ENCODE data around the gene EPHB2.

EPHB2 gene

DNA sequence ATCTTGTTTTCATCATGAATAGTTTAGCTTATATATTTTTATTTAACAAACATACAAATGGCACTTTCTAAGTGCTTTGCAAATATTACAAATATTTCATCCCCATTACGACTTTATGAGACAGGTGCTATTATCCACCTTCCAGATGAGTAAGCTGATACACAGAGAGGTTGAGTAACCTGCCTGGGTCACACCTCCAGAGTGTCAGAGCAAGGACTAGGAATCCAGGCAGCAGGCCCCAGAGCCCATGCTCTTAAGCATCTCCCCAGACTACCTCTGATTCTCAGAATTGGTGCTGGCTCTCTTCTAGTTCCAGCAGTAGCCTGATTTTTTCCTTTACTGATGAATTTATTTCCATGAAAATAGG is 40.0 kb downstream of the EPHB2 start:
- H3K79me1 ChIP-seq (ENCODE audit: low read depth, low read length): peaks cover 4% of the 10 kb centered on the region
- no peak overlapping the region for H3K27ac ChIP-seq (replicated peaks; ENCODE audit: low read length)
- H3K4me3 ChIP-seq (ENCODE audit: low read length in 2 of 2): no peak overlapping the region
- no peak overlapping the region for H3K23ac ChIP-seq (ENCODE audit: low read depth, low read length, poor library complexity)
- H3K14ac ChIP-seq (ENCODE audit: low read length): no peak overlapping the region
- H2BK15ac ChIP-seq (ENCODE audit: low read length): no peak overlapping the region
- no peak overlapping the region for H2BK120ac ChIP-seq (ENCODE audit: low read depth, low read length)
- no peak overlapping the region for H3K4ac ChIP-seq (ENCODE audit: low read length)
- H2AK5ac ChIP-seq (ENCODE audit: low read depth, low read length): no peak overlapping the region
- H3K9ac ChIP-seq (ENCODE audit: low read depth, low read length, poor library complexity): no peak overlapping the region
- WGBS, 2 donors (ENCODE audit: extremely low coverage in 2 of 2, insufficient read length in 2 of 2, insufficient replicate concordance in 1 of 2): no CpG with 5 or more reads among the region's 1 CpG
- H2BK5ac ChIP-seq (ENCODE audit: low read length): no peak overlapping the region
- H4K91ac ChIP-seq (ENCODE audit: low read depth, low read length, poor library complexity): no peak overlapping the region
- no peak for DNase-seq (ENCODE audit: low spot score)
- H3K18ac ChIP-seq (ENCODE audit: low read length): no peak overlapping the region
- no peaks in the 10 kb centered on the region for H3K27me3 ChIP-seq (ENCODE audit: control insufficient read depth in 3 of 3, insufficient read depth in 3 of 3, low read depth in 1 of 3, low read length in 3 of 3)
- no peak overlapping the region for H2BK12ac ChIP-seq (ENCODE audit: low read length)
- H3K36me3 ChIP-seq (replicated peaks in 1 of 2; ENCODE audit: control insufficient read depth in 2 of 2, insufficient read depth in 2 of 2, low read length in 2 of 2): no peaks in the 10 kb centered on the region
- no peak overlapping the region for H3K4me2 ChIP-seq (ENCODE audit: insufficient read depth, low read length, poor library complexity, severe bottlenecking)
- H3K4me1 ChIP-seq (ENCODE audit: control insufficient read depth in 2 of 2, insufficient read depth in 1 of 2, low read depth in 1 of 2, low read length in 2 of 2): peaks cover 6 to 7% of the 10 kb centered on the region in 2 donors
- H2AFZ ChIP-seq (ENCODE audit: low read length): no peak overlapping the region
- no peak overlapping the region for H4K8ac ChIP-seq (ENCODE audit: low read depth, low read length)
- H3K9me3 ChIP-seq (replicated peaks in 1 of 2; ENCODE audit: control insufficient read depth in 2 of 2, insufficient read depth in 1 of 2, low read depth in 1 of 2, low read length in 2 of 2): no peaks in the 10 kb centered on the region

DNA sequence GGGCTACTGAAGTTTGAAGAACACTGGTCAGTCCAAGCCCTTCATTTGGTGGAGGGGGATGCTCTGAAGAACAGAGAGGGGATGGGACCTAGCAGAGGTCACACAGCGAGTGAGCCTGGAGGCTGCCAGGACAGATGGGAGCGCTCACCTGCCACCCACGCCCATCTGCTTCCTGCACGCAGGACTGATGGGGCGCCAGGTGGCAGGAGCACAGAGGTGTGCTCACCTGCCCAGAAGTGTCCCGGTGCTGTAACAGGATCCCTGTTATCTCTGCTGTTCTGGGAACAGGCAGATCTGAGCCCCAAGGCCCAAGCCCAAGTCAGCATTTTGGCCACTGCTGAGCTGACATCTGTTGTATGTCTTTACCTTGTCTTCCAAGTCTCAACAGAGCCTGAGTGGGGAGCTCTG is 40.5 kb downstream of the EPHB2 start:
- DNase-seq (ENCODE audit: low spot score): no peak
- Histone ChIP-seq H2BK5ac (ENCODE audit: low read length) (no peak overlapping the region), H3K14ac (ENCODE audit: low read length) (no peak overlapping the region), H3K4ac (ENCODE audit: low read length) (no peak overlapping the region), H3K79me1 (ENCODE audit: low read depth, low read length) (peaks cover 4% of the 10 kb centered on the region), H3K27ac (replicated peaks; ENCODE audit: low read length) (no peak overlapping the region), H2BK120ac (ENCODE audit: low read depth, low read length) (no peak overlapping the region), H3K18ac (ENCODE audit: low read length) (no peak overlapping the region), H3K4me1 (ENCODE audit: control insufficient read depth in 2 of 2, insufficient read depth in 1 of 2, low read depth in 1 of 2, low read length in 2 of 2) (peaks cover 7 to 11% of the 10 kb centered on the region in 2 donors), H3K4me3 (ENCODE audit: low read length in 2 of 2) (peak overlapping the region in 1 of 2 donors; percentile 3), H2BK12ac (ENCODE audit: low read length) (no peak overlapping the region), H3K27me3 (ENCODE audit: control insufficient read depth in 3 of 3, insufficient read depth in 3 of 3, low read depth in 1 of 3, low read length in 3 of 3) (no peaks in the 10 kb centered on the region), H4K91ac (ENCODE audit: low read depth, low read length, poor library complexity) (no peak overlapping the region), H3K36me3 (replicated peaks in 1 of 2; ENCODE audit: control insufficient read depth in 2 of 2, insufficient read depth in 2 of 2, low read length in 2 of 2) (no peaks in the 10 kb centered on the region), H3K9ac (ENCODE audit: low read depth, low read length, poor library complexity) (no peak overlapping the region), H3K4me2 (ENCODE audit: insufficient read depth, low read length, poor library complexity, severe bottlenecking) (no peak overlapping the region), H2AFZ (ENCODE audit: low read length) (no peak overlapping the region), H2AK5ac (ENCODE audit: low read depth, low read length) (no peak overlapping the region), H3K9me3 (replicated peaks in 1 of 2; ENCODE audit: control insufficient read depth in 2 of 2, insufficient read depth in 1 of 2, low read depth in 1 of 2, low read length in 2 of 2) (no peaks in the 10 kb centered on the region), H2BK15ac (ENCODE audit: low read length) (no peak overlapping the region), H3K23ac (ENCODE audit: low read depth, low read length, poor library complexity) (peak overlapping the region; percentile 40), H4K8ac (ENCODE audit: low read depth, low read length) (no peak overlapping the region)
- no CpG with 5 or more reads among the region's 6 CpGs for WGBS, 2 donors (ENCODE audit: extremely low coverage in 2 of 2, insufficient read length in 2 of 2, insufficient replicate concordance in 1 of 2)

DNA sequence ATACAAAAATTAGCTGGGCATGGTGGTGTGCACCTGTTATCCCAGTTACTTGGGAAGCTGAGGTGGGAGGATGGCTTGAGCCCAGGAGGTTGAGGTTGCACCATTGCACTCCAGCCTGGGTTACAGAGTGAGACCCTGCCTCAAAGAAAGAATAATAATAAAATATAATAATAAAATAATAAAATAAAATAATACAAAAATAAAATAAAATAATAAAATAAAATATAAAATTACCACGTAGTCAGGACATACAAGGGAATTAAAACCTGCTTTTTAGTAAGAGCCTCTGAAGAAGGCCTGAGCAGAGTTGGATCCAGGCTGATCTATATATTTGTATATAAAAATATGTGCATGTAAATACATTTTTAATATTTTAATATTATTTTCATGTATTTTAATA is 41.7 kb downstream of the EPHB2 start:
- H3K27ac ChIP-seq (replicated peaks; ENCODE audit: low read length): no peak overlapping the region
- H2AK5ac ChIP-seq (ENCODE audit: low read depth, low read length): no peak overlapping the region
- H2AFZ ChIP-seq (ENCODE audit: low read length): no peak overlapping the region
- peaks cover 4% of the 10 kb centered on the region for H3K79me1 ChIP-seq (ENCODE audit: low read depth, low read length)
- no peak overlapping the region for H2BK15ac ChIP-seq (ENCODE audit: low read length)
- no peaks in the 10 kb centered on the region for H3K9me3 ChIP-seq (replicated peaks in 1 of 2; ENCODE audit: control insufficient read depth in 2 of 2, insufficient read depth in 1 of 2, low read depth in 1 of 2, low read length in 2 of 2)
- no peaks in the 10 kb centered on the region for H3K36me3 ChIP-seq (replicated peaks in 1 of 2; ENCODE audit: control insufficient read depth in 2 of 2, insufficient read depth in 2 of 2, low read length in 2 of 2)
- no peak overlapping the region for H2BK5ac ChIP-seq (ENCODE audit: low read length)
- WGBS, 2 donors (ENCODE audit: extremely low coverage in 2 of 2, insufficient read length in 2 of 2, insufficient replicate concordance in 1 of 2): no CpG with 5 or more reads among the region's 1 CpG
- no peak overlapping the region for H3K4me3 ChIP-seq (ENCODE audit: low read length in 2 of 2)
- H3K23ac ChIP-seq (ENCODE audit: low read depth, low read length, poor library complexity): no peak overlapping the region
- DNase-seq (ENCODE audit: low spot score): no peak
- no peak overlapping the region for H4K91ac ChIP-seq (ENCODE audit: low read depth, low read length, poor library complexity)
- H3K9ac ChIP-seq (ENCODE audit: low read depth, low read length, poor library complexity): no peak overlapping the region
- no peak overlapping the region for H4K8ac ChIP-seq (ENCODE audit: low read depth, low read length)
- no peak overlapping the region for H2BK12ac ChIP-seq (ENCODE audit: low read length)
- no peak overlapping the region for H2BK120ac ChIP-seq (ENCODE audit: low read depth, low read length)
- H3K4me1 ChIP-seq (ENCODE audit: control insufficient read depth in 2 of 2, insufficient read depth in 1 of 2, low read depth in 1 of 2, low read length in 2 of 2): peaks cover 7 to 11% of the 10 kb centered on the region in 2 donors
- H3K14ac ChIP-seq (ENCODE audit: low read length): no peak overlapping the region
- no peak overlapping the region for H3K4me2 ChIP-seq (ENCODE audit: insufficient read depth, low read length, poor library complexity, severe bottlenecking)
- H3K4ac ChIP-seq (ENCODE audit: low read length): no peak overlapping the region
- H3K18ac ChIP-seq (ENCODE audit: low read length): no peak overlapping the region
- no peaks in the 10 kb centered on the region for H3K27me3 ChIP-seq (ENCODE audit: control insufficient read depth in 3 of 3, insufficient read depth in 3 of 3, low read depth in 1 of 3, low read length in 3 of 3)

DNA sequence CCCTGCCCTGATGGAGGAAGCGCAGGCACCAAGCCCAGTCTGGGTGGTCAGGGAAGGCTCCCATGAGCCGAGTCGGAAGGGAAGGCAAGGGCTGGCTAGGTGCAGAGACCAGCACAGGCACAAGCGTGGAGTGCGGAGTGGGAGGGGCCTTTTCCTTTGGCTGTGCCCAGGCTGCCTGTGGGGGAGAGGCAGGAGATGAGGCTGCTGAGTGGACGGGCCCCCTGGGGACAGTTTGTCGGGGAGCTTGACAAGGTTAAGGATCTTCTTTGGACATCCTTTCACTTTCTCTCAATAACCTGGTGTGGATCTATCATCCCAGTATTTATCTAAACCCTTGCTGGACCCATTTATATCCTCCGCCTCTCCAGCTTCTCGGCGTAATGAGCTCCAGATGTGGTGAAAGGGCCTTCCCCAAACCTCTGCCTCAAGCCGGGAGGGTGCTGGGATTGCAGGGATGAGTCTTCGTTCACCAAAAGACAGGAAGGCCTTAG is 42.9 kb downstream of the EPHB2 start:
- peaks cover 7 to 11% of the 10 kb centered on the region in 2 donors for H3K4me1 ChIP-seq (ENCODE audit: control insufficient read depth in 2 of 2, insufficient read depth in 1 of 2, low read depth in 1 of 2, low read length in 2 of 2)
- H3K14ac ChIP-seq (ENCODE audit: low read length): peak overlapping the region; percentile 9
- peak overlapping the region; percentile 20 for H2BK15ac ChIP-seq (ENCODE audit: low read length)
- peak overlapping the region; percentile 6 for H2BK5ac ChIP-seq (ENCODE audit: low read length)
- H3K4ac ChIP-seq (ENCODE audit: low read length): no peak overlapping the region
- no peak overlapping the region for H4K8ac ChIP-seq (ENCODE audit: low read depth, low read length)
- H4K91ac ChIP-seq (ENCODE audit: low read depth, low read length, poor library complexity): no peak overlapping the region
- peaks cover 4% of the 10 kb centered on the region for H3K79me1 ChIP-seq (ENCODE audit: low read depth, low read length)
- peak overlapping the region; percentile 51 for H3K23ac ChIP-seq (ENCODE audit: low read depth, low read length, poor library complexity)
- peak overlapping the region; percentile 67 for H3K18ac ChIP-seq (ENCODE audit: low read length)
- peak overlapping the region; percentile 37 for H2AK5ac ChIP-seq (ENCODE audit: low read depth, low read length)
- no peak overlapping the region for H2AFZ ChIP-seq (ENCODE audit: low read length)
- H3K9ac ChIP-seq (ENCODE audit: low read depth, low read length, poor library complexity): no peak overlapping the region
- H3K9me3 ChIP-seq (replicated peaks in 1 of 2; ENCODE audit: control insufficient read depth in 2 of 2, insufficient read depth in 1 of 2, low read depth in 1 of 2, low read length in 2 of 2): no peaks in the 10 kb centered on the region
- H3K4me2 ChIP-seq (ENCODE audit: insufficient read depth, low read length, poor library complexity, severe bottlenecking): no peak overlapping the region
- H3K27ac ChIP-seq (replicated peaks; ENCODE audit: low read length): no peak overlapping the region
- no CpG with 5 or more reads among the region's 12 CpGs for WGBS, 2 donors (ENCODE audit: extremely low coverage in 2 of 2, insufficient read length in 2 of 2, insufficient replicate concordance in 1 of 2)
- no peaks in the 10 kb centered on the region for H3K36me3 ChIP-seq (replicated peaks in 1 of 2; ENCODE audit: control insufficient read depth in 2 of 2, insufficient read depth in 2 of 2, low read length in 2 of 2)
- DNase-seq (ENCODE audit: low spot score): no peak
- peak overlapping the region in 1 of 2 donors; percentile 27 for H3K4me3 ChIP-seq (ENCODE audit: low read length in 2 of 2)
- H2BK120ac ChIP-seq (ENCODE audit: low read depth, low read length): no peak overlapping the region
- no peaks in the 10 kb centered on the region for H3K27me3 ChIP-seq (ENCODE audit: control insufficient read depth in 3 of 3, insufficient read depth in 3 of 3, low read depth in 1 of 3, low read length in 3 of 3)
- no peak overlapping the region for H2BK12ac ChIP-seq (ENCODE audit: low read length)

All from neuronal stem cell (in vitro differentiated cells).